Measurements from ENCODE around the gene SLC34A2. TPM values are rescaled to one million over a fixed set of nuclear protein-coding genes. Genes with fewer than 3 reads are reported as not detected.
"Not testable (repeated sequence)": the region's sequence is repeated elsewhere in the genome, so short reads cannot be mapped to it uniquely, and the experiment has no call there.

The SLC34A2 gene
- total RNA-seq, 2 donors from 2014 or later: not detected

DNA sequence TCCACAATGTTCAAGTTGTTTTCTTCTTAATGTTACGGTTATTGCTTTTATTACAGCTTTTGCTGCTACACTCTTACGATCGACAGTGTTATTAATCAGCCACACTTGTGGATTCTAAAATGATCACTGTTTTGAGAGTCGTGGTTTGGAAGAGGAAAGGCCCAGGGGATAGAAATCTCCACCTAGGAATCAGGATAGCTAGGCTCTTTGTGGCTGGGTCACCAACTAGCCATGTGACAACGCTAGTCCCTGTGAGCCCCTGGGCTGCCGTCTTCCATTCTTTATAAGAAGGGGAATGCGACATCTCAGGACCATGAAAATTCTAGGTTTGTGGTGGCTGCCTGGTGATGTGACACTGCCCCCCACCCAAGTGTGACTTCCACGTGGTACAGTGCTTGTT lies 380 bp downstream of the SLC34A2 start:
- no peak for DNase-seq
- intact Hi-C loops (cut with DNase I, micrococcal nuclease): no loop called here
- ATAC-seq: no peak

DNA sequence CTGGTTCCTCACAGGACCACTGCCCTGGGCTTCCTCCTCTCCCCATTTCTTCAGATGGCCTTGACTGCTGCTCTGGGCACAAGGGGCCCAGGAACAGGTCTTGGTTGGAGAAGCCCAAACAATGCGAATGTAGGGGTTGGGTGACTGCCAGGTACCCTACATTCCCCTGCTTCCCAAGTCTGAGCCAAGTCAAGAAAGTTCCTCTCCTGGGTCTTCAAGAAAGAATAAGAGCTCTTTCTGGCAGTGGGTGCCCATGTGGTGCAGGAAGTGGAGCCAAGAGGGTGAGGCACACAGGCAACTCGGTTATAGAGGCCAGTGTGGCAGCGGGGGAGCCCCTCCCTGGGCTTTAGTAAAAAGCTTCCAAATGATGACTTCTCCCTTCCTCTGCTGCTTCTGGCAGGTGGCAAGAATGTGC lies 2.7 kb downstream of the SLC34A2 start:
- ATAC-seq (no peak), DNase-seq (no peak)
- intact Hi-C loops (cut with DNase I, micrococcal nuclease): no loop called here

DNA sequence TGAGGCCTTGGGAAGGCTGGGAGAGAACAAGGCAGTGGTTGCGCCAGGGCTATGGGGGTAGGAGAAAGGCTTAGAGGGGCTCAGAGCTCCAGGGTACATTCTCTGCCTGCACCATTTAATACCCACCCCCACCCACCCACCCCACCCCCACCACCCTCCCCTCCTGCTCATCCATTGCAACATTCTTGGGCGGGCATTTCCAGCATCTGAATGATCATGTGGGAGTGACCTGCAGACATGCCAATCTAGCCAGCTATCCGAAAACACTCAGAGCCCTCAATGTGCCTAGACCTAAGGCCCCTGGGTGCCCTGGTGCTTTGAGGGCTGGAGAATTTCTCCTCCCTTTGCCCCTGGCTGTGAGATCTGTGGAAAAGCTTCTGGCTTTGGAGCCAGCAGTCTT lies 3.1 kb downstream of the SLC34A2 start:
- intact Hi-C loops (cut with DNase I, micrococcal nuclease): no loop called here
- DNase-seq (no peak), ATAC-seq (no peak)

DNA sequence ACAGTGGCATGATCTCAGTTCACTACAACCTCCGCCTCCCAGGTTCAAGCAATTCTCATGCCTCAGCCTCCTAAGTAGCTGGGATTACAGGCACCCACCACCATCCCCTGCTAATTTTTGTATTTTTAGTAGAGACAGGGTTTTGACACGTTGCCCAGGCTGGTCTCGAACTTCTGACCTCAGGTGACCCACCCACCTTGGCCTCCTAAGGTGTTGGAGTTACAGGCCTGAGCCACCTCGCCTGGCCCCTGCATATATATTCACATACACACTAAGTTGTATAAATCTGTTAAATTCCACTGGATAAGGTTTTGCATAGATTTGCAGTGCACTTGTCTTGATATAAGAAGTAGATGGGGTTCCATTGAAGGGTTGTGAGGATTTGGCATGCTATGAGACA lies 5.8 kb downstream of the SLC34A2 start:
- ATAC-seq; DNase-seq; intact Hi-C loops (cut with DNase I, micrococcal nuclease): not testable (repeated sequence)

DNA sequence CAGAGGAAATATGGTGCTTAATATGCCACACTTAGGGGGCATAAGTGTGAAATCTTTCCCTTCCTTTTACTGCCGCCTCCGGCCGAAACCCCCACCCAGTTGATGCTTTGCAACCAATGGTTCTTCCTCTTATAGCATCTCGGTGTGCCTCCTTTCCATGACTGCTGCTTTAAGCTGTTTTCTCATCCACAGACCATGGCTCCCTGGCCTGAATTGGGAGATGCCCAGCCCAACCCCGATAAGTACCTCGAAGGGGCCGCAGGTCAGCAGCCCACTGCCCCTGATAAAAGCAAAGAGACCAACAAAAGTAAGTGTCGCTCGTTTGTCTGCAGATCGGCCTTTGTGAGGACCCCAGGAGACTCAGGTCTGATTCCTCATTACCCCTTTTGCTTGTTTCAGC lies 6.7 kb downstream of the SLC34A2 start:
- no peak for ATAC-seq
- intact Hi-C loops (cut with DNase I, micrococcal nuclease): no loop called here
- no peak for DNase-seq

DNA sequence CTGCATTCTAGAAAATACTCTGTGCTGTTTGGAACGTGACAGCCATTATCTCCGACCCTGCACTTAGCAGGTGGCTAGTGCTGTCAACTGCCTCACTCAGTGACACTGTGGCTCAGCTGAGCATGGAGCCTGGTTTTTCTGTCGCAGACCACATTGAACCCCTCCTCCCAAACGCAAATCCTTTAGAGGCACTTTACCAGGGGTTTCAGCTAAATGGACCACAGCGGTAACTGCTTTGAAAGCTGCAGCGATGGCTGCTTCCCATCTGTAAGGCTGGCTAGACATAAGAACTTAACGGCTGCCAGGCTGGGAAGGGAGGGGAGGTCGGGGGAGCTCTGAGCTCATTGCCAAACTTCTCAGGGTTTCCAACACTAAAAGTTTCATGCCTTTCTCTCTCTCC lies 8.1 kb downstream of the SLC34A2 start:
- ATAC-seq (no peak), DNase-seq (no peak)
- intact Hi-C loops (cut with DNase I, micrococcal nuclease): no loop called here

DNA sequence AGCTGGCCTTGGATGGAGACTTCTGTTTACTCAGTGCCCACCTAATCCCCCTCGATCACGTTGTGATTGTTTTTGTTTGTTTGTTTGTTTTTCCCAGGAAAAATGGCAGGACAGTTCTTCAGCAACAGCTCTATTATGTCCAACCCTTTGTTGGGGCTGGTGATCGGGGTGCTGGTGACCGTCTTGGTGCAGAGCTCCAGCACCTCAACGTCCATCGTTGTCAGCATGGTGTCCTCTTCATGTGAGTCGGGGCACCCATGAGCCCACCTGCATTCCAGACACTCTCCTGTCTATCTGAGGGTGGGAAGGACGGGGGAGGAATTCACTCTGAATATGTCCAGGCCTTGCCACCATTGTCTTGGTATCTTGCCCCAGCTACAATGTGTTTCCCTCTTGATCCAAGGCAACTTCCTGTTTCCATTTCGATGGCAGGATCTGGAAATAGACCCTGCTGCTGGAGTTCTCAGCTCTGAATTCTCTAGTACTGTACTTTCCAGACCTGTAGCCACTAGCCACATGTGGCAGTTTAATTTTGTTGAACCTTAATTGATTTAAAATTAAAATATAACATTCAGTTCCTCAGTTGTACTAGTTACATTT lies 10.5 kb downstream of the SLC34A2 start:
- ATAC-seq (no peak), DNase-seq (no peak)
- intact Hi-C loops (cut with DNase I, micrococcal nuclease): no loop called here

DNA sequence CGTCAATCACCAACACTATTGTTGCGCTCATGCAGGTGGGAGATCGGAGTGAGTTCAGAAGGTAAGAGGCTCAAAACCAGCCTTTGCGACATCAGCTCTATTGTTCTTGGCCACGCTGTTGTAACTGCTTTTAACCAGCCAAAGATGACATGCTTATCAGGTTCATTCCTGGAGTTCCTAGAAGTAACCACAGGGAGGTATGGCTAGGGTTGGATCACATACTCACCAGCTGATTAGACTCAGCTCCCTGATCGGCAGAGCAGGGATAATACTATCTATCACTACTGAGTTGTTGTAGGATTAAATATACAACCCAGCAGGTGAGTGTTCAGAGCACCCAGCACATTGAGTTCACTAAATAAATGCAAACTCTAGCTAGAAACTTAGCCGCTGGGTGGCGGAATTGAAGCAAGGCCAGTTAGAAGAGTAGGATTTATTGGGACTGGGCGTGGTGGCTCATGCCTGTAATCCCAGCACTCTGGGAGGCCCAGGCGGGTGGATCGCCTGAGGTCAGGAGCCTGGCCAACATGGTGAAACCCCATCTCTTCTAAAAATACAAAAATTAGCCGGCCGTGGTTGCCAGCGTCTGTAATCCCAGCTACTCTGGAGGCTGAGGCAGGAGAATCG lies 12.4 kb downstream of the SLC34A2 start:
- intact Hi-C loops (cut with DNase I, micrococcal nuclease): no loop called here
- peak; percentile 68 for ATAC-seq
- peak in 1 of 2 donors; percentile 43 for DNase-seq

DNA sequence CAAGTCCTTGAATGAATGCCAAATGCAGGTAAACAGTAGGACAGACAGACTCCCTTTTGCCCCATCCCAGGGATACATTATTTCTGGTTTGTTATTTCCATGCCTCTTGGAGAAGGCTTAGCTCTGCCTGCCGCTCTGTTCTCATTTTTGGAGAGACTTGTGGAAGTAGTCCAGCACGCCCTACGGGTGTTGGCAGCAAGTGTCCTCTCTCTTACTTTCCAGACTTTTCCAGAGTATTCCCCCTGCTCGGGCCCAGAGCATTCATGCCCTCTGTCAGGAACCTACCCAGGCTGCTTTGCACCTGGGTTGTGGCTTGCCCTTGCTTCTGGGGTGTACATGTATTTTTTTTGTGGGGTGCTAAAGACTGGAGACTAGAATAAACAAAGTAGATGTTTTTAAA lies 15.3 kb downstream of the SLC34A2 start:
- no peak for ATAC-seq
- intact Hi-C loops (cut with DNase I, micrococcal nuclease): no loop called here
- DNase-seq: no peak

DNA sequence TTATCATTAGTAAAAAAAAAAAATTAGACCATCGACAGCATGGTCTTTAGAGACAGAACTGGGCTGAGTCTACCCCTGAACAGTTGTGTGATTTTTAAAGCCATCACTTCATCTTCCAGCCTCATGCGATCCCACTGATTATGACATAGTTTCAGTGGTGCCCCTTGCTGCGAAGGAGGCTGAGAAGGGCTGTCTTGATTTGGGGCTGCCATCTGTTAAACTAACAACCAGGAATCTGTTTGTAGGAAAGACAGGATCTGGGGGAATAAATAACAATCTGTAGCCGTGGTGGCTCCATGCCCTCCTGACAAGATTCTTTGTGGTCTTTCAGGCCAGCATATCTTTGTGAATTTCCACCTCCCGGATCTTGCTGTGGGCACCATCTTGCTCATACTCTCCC lies 17.1 kb downstream of the SLC34A2 start:
- ATAC-seq: no peak
- intact Hi-C loops (cut with DNase I, micrococcal nuclease): no loop called here
- DNase-seq: no peak

DNA sequence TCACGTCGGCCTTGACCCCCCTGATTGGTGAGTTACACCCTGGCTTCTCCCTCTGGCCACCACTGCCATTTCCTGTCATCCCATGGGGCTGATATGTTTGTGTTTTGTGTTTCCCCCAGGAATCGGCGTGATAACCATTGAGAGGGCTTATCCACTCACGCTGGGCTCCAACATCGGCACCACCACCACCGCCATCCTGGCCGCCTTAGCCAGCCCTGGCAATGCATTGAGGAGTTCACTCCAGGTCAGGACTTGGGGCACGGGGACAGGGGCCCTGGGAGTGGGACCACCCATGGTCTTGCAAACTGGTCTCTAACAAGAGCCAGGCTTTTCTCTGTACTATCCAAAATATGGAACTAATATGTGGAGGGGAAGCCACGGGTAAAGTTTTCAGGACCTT lies 18.7 kb downstream of the SLC34A2 start:
- intact Hi-C loops (cut with DNase I, micrococcal nuclease): no loop called here
- ATAC-seq: no peak
- DNase-seq: no peak

DNA sequence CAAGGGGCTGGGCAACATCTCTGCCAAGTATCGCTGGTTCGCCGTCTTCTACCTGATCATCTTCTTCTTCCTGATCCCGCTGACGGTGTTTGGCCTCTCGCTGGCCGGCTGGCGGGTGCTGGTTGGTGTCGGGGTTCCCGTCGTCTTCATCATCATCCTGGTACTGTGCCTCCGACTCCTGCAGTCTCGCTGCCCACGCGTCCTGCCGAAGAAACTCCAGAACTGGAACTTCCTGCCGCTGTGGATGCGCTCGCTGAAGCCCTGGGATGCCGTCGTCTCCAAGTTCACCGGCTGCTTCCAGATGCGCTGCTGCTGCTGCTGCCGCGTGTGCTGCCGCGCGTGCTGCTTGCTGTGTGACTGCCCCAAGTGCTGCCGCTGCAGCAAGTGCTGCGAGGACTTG lies 20.6 kb downstream of the SLC34A2 start:
- intact Hi-C loops (cut with DNase I, micrococcal nuclease): no loop called here
- ATAC-seq: no peak

DNA sequence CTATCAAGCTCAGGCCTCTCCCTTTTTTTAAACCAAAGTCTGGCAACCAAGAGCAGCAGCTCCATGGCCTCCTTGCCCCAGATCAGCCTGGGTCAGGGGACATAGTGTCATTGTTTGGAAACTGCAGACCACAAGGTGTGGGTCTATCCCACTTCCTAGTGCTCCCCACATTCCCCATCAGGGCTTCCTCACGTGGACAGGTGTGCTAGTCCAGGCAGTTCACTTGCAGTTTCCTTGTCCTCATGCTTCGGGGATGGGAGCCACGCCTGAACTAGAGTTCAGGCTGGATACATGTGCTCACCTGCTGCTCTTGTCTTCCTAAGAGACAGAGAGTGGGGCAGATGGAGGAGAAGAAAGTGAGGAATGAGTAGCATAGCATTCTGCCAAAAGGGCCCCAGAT lies 21.5 kb downstream of the SLC34A2 start:
- DNase-seq (no peak), ATAC-seq (peak; percentile 48)
- intact Hi-C loops (cut with DNase I, micrococcal nuclease): no loop called here

More for the DNA sequence above, 20.6 kb downstream of the SLC34A2 start:
- no peak for DNase-seq

DNA sequence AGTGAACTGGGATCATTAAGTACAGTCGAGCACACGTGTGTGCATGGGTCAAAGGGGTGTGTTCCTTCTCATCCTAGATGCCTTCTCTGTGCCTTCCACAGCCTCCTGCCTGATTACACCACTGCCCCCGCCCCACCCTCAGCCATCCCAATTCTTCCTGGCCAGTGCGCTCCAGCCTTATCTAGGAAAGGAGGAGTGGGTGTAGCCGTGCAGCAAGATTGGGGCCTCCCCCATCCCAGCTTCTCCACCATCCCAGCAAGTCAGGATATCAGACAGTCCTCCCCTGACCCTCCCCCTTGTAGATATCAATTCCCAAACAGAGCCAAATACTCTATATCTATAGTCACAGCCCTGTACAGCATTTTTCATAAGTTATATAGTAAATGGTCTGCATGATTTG lies 22.3 kb downstream of the SLC34A2 start:
- ATAC-seq (no peak), DNase-seq (no peak)
- intact Hi-C loops (cut with DNase I, micrococcal nuclease): no loop called here

DNA sequence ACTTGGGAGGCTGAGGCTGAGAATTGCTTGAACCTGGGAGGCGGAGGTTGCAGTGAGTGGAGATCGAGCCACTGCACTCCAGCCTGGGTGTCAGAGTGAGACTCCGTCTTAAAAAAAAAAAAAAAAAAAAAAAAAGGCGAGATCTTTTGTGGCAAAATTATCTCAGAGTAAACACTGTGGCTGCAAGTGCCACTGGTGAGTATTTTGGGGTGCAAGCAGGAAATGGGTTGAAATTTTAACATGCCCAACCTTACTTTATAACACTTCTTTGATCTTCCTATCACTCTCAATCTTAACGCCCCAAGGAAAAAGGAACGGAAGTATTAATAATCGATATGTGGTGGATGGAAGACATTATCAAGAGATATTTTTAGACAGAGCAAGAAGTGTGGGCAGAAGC lies 32.1 kb downstream of the SLC34A2 start:
- ATAC-seq (no peak), DNase-seq (no peak)
- intact Hi-C loops (cut with DNase I, micrococcal nuclease): no loop called here

DNA sequence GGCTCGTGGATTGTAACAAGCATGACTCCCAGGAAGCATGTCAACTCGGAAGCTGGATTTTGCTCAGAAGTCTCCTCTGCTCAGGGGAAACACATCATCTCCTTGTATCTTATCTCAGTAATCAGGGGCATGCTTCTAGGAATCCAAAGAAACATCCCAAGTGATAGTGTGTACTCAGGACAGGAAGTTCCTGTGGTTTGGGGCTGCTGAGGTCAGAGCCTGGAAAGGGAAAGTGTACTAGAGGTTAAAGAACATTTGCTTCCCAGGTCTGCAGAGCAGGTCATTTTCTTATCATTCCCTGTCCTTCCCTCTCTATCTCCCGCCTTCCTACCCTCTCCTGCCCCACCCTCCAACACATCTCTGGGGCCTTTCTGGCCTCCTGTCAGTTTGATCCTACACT lies 38.8 kb downstream of the SLC34A2 start:
- intact Hi-C loops (cut with DNase I, micrococcal nuclease): no loop called here
- DNase-seq (no peak), ATAC-seq (peak; percentile 33)

DNA sequence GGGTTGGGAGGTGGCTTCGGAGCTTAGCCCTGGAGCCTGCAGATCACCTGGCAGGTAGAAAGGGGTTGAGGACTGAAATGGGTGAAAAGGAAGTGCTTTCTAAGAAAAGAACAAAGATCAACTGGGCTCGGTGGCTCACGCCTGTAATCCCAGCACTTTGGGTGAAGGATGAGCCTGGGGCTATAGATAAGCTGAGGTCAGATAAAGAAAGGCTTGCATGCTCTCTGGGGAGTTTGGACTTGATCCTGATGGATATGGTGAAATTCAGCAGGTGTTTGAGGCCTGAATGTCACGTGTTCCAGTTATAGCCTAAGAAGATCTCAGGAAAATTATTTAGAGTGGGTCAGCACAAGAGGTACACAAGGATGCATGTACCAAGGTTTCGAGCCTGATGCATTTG lies 40.8 kb downstream of the SLC34A2 start:
- ATAC-seq (no peak), DNase-seq (no peak)
- intact Hi-C loops (cut with DNase I, micrococcal nuclease): no loop called here

DNA sequence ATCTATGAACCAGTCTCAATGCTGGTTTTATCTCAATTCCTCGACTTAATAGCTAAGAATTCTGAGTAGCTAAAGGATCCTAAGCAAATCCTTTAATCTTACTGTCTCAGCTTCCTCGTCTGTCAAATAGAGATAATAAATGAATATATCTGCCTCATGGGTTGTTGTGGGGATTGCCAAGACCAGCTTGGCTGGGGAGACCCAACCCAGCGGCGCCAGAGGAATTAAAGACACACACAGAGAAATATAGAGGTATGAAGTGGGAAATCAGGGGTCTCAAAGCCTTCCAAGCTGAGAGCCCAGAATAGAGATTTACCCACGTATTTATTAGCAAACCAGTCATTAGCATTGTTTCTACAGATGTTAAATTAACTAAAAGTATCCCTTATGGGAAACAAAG lies 41.9 kb downstream of the SLC34A2 start:
- intact Hi-C loops (cut with DNase I, micrococcal nuclease): no loop called here
- no peak for DNase-seq
- ATAC-seq: no peak

DNA sequence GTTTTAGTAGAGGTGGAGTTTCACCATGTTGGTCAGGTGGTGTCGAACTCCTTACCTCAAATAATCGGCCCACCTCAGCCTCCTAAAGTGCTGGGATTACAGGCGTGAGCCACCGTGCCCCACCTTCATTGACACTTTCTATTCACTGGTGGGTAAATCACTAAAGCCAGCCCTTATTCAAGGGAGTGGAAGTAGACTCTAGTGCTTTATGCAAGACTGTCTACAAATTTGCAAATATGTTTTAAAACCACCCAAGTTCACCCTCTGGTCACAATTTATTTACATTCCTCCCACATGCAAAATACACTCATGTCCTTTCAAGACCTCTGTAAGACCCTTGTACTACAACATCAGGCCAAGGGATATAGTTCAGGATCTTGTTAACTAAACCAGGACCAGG lies 45.0 kb downstream of the SLC34A2 start:
- intact Hi-C loops (cut with DNase I, micrococcal nuclease): no loop called here
- ATAC-seq: no peak
- no peak for DNase-seq

DNA sequence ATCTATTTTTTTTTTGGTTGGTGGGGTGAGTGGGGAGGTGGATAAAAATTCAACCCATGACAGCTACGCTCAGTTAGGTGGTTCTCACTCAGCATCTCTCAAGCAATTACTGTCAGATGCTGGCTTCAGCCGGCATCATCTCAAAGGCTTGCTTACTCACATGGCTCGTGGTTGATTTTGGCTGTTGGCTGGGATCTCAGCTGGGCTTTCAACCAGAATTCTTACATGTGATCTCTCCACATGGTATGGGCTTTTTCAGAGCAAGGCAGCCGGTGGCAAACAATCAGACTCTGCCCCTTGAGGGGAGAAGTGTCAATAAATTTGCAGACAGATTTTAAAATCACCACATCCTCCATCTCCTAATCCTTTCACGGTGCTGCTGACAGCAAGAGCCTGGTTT lies 47.2 kb downstream of the SLC34A2 start:
- ATAC-seq (no peak), DNase-seq (no peak)
- intact Hi-C loops (cut with DNase I, micrococcal nuclease): no loop called here

DNA sequence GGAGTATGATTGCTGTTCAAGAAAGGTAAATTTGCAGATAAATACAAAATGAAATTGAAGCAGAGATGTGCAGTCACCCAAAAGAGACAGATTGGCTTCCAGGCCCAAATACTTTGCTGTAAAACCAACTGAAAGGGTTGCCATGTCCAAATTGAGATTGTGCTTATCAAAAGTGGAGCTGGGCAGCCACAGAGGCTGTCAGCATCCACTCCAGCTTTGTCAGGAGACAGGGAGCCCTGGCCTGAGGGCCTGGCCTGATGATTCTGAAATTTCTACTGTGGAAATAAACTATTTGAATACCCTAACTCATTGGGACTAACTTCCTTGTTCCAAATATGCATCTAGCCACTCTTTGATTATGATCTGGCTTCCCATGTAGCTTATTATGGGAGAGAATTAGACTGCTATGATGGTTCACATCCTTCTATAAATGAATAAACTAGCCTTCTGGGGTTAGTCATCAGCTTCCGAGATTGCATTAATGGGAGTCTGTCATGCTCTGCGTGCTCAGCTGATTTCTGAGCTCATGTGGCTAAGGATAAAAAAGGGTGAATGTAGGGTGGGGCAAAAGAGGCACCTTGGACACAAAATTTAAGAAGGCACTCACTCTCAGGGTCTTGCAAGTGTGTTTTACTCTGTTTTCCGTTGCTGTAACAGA lies 48.2 kb downstream of the SLC34A2 start:
- no peak for DNase-seq
- peak; percentile 30 for ATAC-seq
- intact Hi-C loops (cut with DNase I, micrococcal nuclease): no loop called here
